SK-N-SH (cell line): ENCODE data around the gene PLCXD1. TPM values are rescaled to one million over a fixed set of nuclear protein-coding genes. Genes with fewer than 3 reads are reported as not detected.

ENCODE experiments used
- CTCF ChIA-PET: fragments of 300-600, 350-600 bp; formaldehyde crosslinking; extraction: SDS; loops from one replicate; lab custom pipeline; 2021; lab: Yijun Ruan, JAX
- POLR2A ChIA-PET: fragments of 350-600 bp; sonication (Branson Sonifier 250); formaldehyde crosslinking; extraction: SDS; loops from one replicate; lab custom pipeline; 2020; ENCODE audit warnings: antibody characterized with exemption, inconsistent platforms; lab: Yijun Ruan, JAX
- DNase-seq: peaks from one replicate; pipeline ENCODE4 v3.0.0; 2012
- H2AFZ ChIP-seq: fragments of 200-600 bp; sonication (generic); 2 replicates; pipeline ENCODE4 v1.8.1; 2016; ENCODE audit warnings: antibody characterized with exemption, mild to moderate bottlenecking, low read depth
- H3F3A ChIP-seq: fragments of 200-600 bp; sonication (generic); replicated peaks from 2 replicates; pipeline ENCODE3; 2016; ENCODE audit warnings: antibody characterized with exemption, mild to moderate bottlenecking; ENCODE audit not compliant: insufficient read depth
- H3K27ac ChIP-seq, 2 experiments: fragments of 200-500 bp in 1 of 2; fragments of 200-600 bp in 1 of 2; sonication (Bioruptor generic) in 1 of 2; sonication (generic), shearing (Covaris generic) in 1 of 2; 2 replicates each; pipeline versions ENCODE4 v1.5.1 to v1.6.1; 2014 to 2016; ENCODE audit warnings: low read depth in 2 of 2, inconsistent platforms in 1 of 2, low read length in 1 of 2, mild to moderate bottlenecking in 1 of 2, mixed read lengths in 1 of 2
- H3K27me3 ChIP-seq: fragments of 200-600 bp; sonication (generic), shearing (Covaris generic); 2 replicates; pipeline ENCODE4 v1.6.1; 2016; ENCODE audit warnings: mixed run types; ENCODE audit not compliant: insufficient read depth
- H3K36me3 ChIP-seq, 2 experiments: fragments of 200-500 bp in 1 of 2; fragments of 200-600 bp in 1 of 2; sonication (Bioruptor generic) in 1 of 2; sonication (generic) in 1 of 2; replicated peaks in 1 of 2; 2 replicates each; pipeline versions ENCODE3 to v1.5.1; 2014 to 2016; ENCODE audit warnings: low read length in 1 of 2, mild to moderate bottlenecking in 1 of 2; ENCODE audit not compliant: insufficient read depth in 2 of 2, control insufficient read depth in 1 of 2
- H3K4me1 ChIP-seq, 2 experiments: fragments of 200-500 bp in 1 of 2; fragments of 200-600 bp in 1 of 2; sonication (Bioruptor generic) in 1 of 2; sonication (generic), shearing (Covaris generic) in 1 of 2; 2 replicates each; pipeline versions ENCODE4 v1.5.1 to v1.6.1; 2014 to 2016; ENCODE audit warnings: low read depth in 1 of 2, low read length in 1 of 2, mixed run types in 1 of 2; ENCODE audit not compliant: insufficient read depth in 2 of 2, control insufficient read depth in 1 of 2
- H3K4me2 ChIP-seq: fragments of 200-600 bp; sonication (generic), shearing (Covaris generic); 2 replicates; pipeline ENCODE4 v1.6.1; 2017; ENCODE audit warnings: mixed run types
- H3K4me3 ChIP-seq, 2 experiments: fragments of 200-500 bp in 1 of 2; fragments of 200-600 bp in 1 of 2; sonication (Bioruptor generic) in 1 of 2; sonication (generic), shearing (Covaris generic) in 1 of 2; 2 replicates each; pipeline versions ENCODE4 v1.5.1 to v1.8.1; 2014 to 2016; ENCODE audit warnings: low read depth in 2 of 2, inconsistent platforms in 1 of 2, low read length in 1 of 2, mild to moderate bottlenecking in 1 of 2, mixed read lengths in 1 of 2, moderate library complexity in 1 of 2
- H3K79me2 ChIP-seq: fragments of 200-600 bp; sonication (generic); 2 replicates; pipeline ENCODE4 v1.8.1; 2017; ENCODE audit warnings: mild to moderate bottlenecking; ENCODE audit not compliant: insufficient read depth
- H3K9ac ChIP-seq: fragments of 200-600 bp; sonication (generic); 2 replicates; pipeline ENCODE4 v1.6.1; 2017; ENCODE audit warnings: mixed run types
- H3K9me2 ChIP-seq: fragments of 200-600 bp; sonication (generic); 2 replicates; pipeline ENCODE4 v1.6.1; 2017; ENCODE audit warnings: mixed run types
- H3K9me3 ChIP-seq: fragments of 200-600 bp; sonication (generic); 2 replicates; pipeline ENCODE4 v1.6.1; 2017; ENCODE audit warnings: mixed run types, mild to moderate bottlenecking, moderate library complexity
- H4K20me1 ChIP-seq: fragments of 200-600 bp; sonication (generic); 2 replicates; pipeline ENCODE4 v1.6.1; 2017; ENCODE audit warnings: mild to moderate bottlenecking, mixed run types; ENCODE audit not compliant: insufficient read depth
- ELF1 ChIP-seq: IDR thresholded peaks from 2 replicates; pipeline ENCODE4 v1.4.0; 2012
- EP300 ChIP-seq, 2 experiments: IDR thresholded peaks; 2 replicates each; pipeline versions ENCODE4 v1.4.0 to v1.6.1; 2012; ENCODE audit warnings: borderline replicate concordance in 1 of 2, low read depth in 1 of 2, low read length in 1 of 2
- EZH2phosphoT487 ChIP-seq: fragments of 200-600 bp; sonication (generic); IDR thresholded peaks from 2 replicates; pipeline ENCODE4 v1.6.1; 2017; ENCODE audit warnings: low read depth, mixed run types, mild to moderate bottlenecking, antibody characterized with exemption, moderate library complexity, borderline replicate concordance
- FOXM1 ChIP-seq: IDR thresholded peaks from 2 replicates; pipeline ENCODE4 v1.4.0; 2012; ENCODE audit warnings: low read depth, mild to moderate bottlenecking
- GATA2 ChIP-seq: sonication (generic); formaldehyde crosslinking; IDR thresholded peaks from 2 replicates; pipeline ENCODE4 v1.5.0; 2020; ENCODE audit warnings: mild to moderate bottlenecking, missing genetic modification reagents
- JUND ChIP-seq: IDR thresholded peaks from 2 replicates; pipeline ENCODE4 v1.4.0; 2012
- MXI1 ChIP-seq: IDR thresholded peaks from 2 replicates; pipeline ENCODE4 v1.6.1; 2012; ENCODE audit warnings: mild to moderate bottlenecking, low read depth, low read length, improper control_type of control experiment
- NRF1 ChIP-seq: IDR thresholded peaks from 2 replicates; pipeline ENCODE4 v1.6.1; 2012; ENCODE audit warnings: low read depth, mild to moderate bottlenecking, low read length
- POLR2AphosphoS5 ChIP-seq: IDR thresholded peaks from 2 replicates; pipeline ENCODE4 v1.6.1; 2012; ENCODE audit warnings: low read depth, low read length
- RCOR1 ChIP-seq: fragments of 150-350 bp; IDR thresholded peaks from 2 replicates; pipeline ENCODE4 v1.6.1; 2017; ENCODE audit warnings: antibody characterized with exemption, low read length
- RFX5 ChIP-seq: IDR thresholded peaks from 2 replicates; pipeline ENCODE4 v1.6.1; 2012; ENCODE audit warnings: mild to moderate bottlenecking, improper control_type of control experiment, low read length
- SIN3A ChIP-seq: IDR thresholded peaks from 2 replicates; pipeline ENCODE4 v1.6.1; 2012; ENCODE audit warnings: low read depth, mild to moderate bottlenecking, low read length, moderate library complexity, borderline replicate concordance
- SMC3 ChIP-seq: IDR thresholded peaks from 2 replicates; pipeline ENCODE4 v1.6.1; 2012; ENCODE audit warnings: low read depth, low read length, improper control_type of control experiment
- WGBS: methylation state at CpG from one replicate; pipeline ENCODE4 v1.1.6; 2017; ENCODE audit warnings: low lambda C conversion rate; 5-methylcytosine and 5-hydroxymethylcytosine counted together
- polyA plus RNA-seq, 3 experiments: library from polyadenylated mRNA; depleted of rRNA; stranded (reverse); fragments of >200 nt; gene quantifications; 2 replicates each; pipeline ENCODE4 v1.2.3, GENCODE V29; 2012
- TF ChIP-seq, protein P1 (sequence below): IDR thresholded peaks from 2 replicates; pipeline ENCODE4 v1.6.1; 2012; ENCODE audit warnings: mild to moderate bottlenecking, low read depth, low read length, moderate library complexity
- TF ChIP-seq, protein P2 (sequence below): fragments of 150-350 bp; IDR thresholded peaks from 2 replicates; pipeline ENCODE4 v1.6.1; 2016; ENCODE audit warnings: mild to moderate bottlenecking, low read depth, low read length
- TF ChIP-seq, protein P3 (sequence below): fragments of 150-350 bp; IDR thresholded peaks from 2 replicates; pipeline ENCODE4 v1.6.1; 2017; ENCODE audit warnings: antibody characterized with exemption, low read length, low read depth, borderline replicate concordance
- TF ChIP-seq, protein P4 (sequence below): IDR thresholded peaks from 2 replicates; pipeline ENCODE4 v1.4.0; 2012; ENCODE audit warnings: low read depth, borderline replicate concordance
- TF ChIP-seq, protein P5 (sequence below): IDR thresholded peaks from 2 replicates; pipeline ENCODE4 v1.4.0; 2012; ENCODE audit warnings: low read depth
- TF ChIP-seq, protein P6 (sequence below): IDR thresholded peaks from 2 replicates; pipeline ENCODE4 v1.4.0; 2012; ENCODE audit warnings: low read depth, borderline replicate concordance

PLCXD1 gene
- polyA plus RNA-seq, 1 of the 3 experiments (the other 2 are of a cell fraction): 14.8 TPM

DNA sequence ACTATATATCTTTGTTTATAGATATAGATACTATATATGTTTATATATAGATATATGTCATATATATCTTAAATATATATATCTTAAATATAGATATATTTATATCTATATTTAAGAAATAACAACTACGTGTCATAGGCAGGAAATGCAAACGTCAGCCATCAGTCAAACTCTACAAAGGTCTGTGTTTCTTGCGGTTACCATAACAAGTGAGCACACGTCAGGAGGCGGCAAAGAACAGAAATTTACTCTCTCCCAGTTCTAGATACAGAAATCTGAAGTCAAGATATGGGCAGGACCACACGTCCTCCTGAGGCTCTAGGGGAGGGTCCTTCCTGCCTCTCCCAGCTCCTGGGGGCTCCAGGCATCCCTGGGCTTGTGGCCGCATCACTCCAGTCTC, 6.5 kb downstream of the PLCXD1 start:
- POLR2A ChIA-PET: no interaction called here
- no peak overlapping the region for H3K9ac ChIP-seq
- H4K20me1 ChIP-seq: no peaks in the 10 kb centered on the region
- peaks cover 3 to 17% of the 10 kb centered on the region in 2 experiments for H3K36me3 ChIP-seq
- no peaks in the 10 kb centered on the region for H3K9me3 ChIP-seq
- no peaks in the 10 kb centered on the region for H3K9me2 ChIP-seq
- H3K79me2 ChIP-seq: peaks cover 6% of the 10 kb centered on the region; the same call in 1 of the 2 replicates
- H3K4me1 ChIP-seq: no peaks in the 10 kb centered on the region
- DNase-seq: no peak
- CTCF ChIA-PET: no interaction called here
- H3K4me3 ChIP-seq: no peak overlapping the region
- TF ChIP-seq EZH2phosphoT487: no peak
- no peak for TF ChIP-seq JUND
- TF ChIP-seq, protein P1, sequence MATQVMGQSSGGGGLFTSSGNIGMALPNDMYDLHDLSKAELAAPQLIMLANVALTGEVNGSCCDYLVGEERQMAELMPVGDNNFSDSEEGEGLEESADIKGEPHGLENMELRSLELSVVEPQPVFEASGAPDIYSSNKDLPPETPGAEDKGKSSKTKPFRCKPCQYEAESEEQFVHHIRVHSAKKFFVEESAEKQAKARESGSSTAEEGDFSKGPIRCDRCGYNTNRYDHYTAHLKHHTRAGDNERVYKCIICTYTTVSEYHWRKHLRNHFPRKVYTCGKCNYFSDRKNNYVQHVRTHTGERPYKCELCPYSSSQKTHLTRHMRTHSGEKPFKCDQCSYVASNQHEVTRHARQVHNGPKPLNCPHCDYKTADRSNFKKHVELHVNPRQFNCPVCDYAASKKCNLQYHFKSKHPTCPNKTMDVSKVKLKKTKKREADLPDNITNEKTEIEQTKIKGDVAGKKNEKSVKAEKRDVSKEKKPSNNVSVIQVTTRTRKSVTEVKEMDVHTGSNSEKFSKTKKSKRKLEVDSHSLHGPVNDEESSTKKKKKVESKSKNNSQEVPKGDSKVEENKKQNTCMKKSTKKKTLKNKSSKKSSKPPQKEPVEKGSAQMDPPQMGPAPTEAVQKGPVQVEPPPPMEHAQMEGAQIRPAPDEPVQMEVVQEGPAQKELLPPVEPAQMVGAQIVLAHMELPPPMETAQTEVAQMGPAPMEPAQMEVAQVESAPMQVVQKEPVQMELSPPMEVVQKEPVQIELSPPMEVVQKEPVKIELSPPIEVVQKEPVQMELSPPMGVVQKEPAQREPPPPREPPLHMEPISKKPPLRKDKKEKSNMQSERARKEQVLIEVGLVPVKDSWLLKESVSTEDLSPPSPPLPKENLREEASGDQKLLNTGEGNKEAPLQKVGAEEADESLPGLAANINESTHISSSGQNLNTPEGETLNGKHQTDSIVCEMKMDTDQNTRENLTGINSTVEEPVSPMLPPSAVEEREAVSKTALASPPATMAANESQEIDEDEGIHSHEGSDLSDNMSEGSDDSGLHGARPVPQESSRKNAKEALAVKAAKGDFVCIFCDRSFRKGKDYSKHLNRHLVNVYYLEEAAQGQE: no peak
- TF ChIP-seq FOXM1: no peak
- TF ChIP-seq, protein P2, sequence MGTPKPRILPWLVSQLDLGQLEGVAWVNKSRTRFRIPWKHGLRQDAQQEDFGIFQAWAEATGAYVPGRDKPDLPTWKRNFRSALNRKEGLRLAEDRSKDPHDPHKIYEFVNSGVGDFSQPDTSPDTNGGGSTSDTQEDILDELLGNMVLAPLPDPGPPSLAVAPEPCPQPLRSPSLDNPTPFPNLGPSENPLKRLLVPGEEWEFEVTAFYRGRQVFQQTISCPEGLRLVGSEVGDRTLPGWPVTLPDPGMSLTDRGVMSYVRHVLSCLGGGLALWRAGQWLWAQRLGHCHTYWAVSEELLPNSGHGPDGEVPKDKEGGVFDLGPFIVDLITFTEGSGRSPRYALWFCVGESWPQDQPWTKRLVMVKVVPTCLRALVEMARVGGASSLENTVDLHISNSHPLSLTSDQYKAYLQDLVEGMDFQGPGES: no peak
- TF ChIP-seq EP300 (IDR thresholded peaks at IDR 0.05; ENCODE audit: borderline replicate concordance in 1 of 2, low read depth in 1 of 2, low read length in 1 of 2): no peak
- TF ChIP-seq ELF1: no peak
- TF ChIP-seq SIN3A: no peak
- TF ChIP-seq SMC3: no peak
- TF ChIP-seq, protein P3, sequence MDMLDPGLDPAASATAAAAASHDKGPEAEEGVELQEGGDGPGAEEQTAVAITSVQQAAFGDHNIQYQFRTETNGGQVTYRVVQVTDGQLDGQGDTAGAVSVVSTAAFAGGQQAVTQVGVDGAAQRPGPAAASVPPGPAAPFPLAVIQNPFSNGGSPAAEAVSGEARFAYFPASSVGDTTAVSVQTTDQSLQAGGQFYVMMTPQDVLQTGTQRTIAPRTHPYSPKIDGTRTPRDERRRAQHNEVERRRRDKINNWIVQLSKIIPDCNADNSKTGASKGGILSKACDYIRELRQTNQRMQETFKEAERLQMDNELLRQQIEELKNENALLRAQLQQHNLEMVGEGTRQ: no peak
- no peak for TF ChIP-seq NRF1
- TF ChIP-seq, protein P4, sequence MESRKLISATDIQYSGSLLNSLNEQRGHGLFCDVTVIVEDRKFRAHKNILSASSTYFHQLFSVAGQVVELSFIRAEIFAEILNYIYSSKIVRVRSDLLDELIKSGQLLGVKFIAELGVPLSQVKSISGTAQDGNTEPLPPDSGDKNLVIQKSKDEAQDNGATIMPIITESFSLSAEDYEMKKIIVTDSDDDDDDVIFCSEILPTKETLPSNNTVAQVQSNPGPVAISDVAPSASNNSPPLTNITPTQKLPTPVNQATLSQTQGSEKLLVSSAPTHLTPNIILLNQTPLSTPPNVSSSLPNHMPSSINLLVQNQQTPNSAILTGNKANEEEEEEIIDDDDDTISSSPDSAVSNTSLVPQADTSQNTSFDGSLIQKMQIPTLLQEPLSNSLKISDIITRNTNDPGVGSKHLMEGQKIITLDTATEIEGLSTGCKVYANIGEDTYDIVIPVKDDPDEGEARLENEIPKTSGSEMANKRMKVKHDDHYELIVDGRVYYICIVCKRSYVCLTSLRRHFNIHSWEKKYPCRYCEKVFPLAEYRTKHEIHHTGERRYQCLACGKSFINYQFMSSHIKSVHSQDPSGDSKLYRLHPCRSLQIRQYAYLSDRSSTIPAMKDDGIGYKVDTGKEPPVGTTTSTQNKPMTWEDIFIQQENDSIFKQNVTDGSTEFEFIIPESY: no peak
- TF ChIP-seq RCOR1: no peak
- TF ChIP-seq, protein P5, sequence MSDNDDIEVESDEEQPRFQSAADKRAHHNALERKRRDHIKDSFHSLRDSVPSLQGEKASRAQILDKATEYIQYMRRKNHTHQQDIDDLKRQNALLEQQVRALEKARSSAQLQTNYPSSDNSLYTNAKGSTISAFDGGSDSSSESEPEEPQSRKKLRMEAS: no peak
- TF ChIP-seq RFX5: no peak
- no peak for TF ChIP-seq POLR2AphosphoS5
- TF ChIP-seq MXI1: no peak
- TF ChIP-seq GATA2 (CRISPR knock-in tag): no peak
- TF ChIP-seq, protein P6, sequence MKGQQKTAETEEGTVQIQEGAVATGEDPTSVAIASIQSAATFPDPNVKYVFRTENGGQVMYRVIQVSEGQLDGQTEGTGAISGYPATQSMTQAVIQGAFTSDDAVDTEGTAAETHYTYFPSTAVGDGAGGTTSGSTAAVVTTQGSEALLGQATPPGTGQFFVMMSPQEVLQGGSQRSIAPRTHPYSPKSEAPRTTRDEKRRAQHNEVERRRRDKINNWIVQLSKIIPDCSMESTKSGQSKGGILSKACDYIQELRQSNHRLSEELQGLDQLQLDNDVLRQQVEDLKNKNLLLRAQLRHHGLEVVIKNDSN: no peak
- H3F3A ChIP-seq: peaks cover 9% of the 10 kb centered on the region
- H3K4me2 ChIP-seq: no peak overlapping the region
- no peaks in the 10 kb centered on the region for H3K27me3 ChIP-seq
- H3K27ac ChIP-seq: no peak overlapping the region
- no peak overlapping the region for H2AFZ ChIP-seq
- WGBS: 91% methylated on average over 7 of the region's 7 CpGs
